ENCODE data around the gene GLA. TPM values are rescaled to one million over a fixed set of nuclear protein-coding genes. Genes with fewer than 3 reads are reported as not detected.

GLA gene
- 9.1 TPM for total RNA-seq
- long read RNA-seq, partial matches to known transcripts, result 0 of 4 reads
- long read RNA-seq, other reads (novel, unspliced or antisense), result 1 of 4 reads

- ATAC-seq (ENCODE audit: poor library complexity) (peak; percentile 97), DNase-seq (peak; percentile 93)
- intact Hi-C loops (cut with DNase I), result no loop called here
Measured at GRCh38 chrX:101407748-101408531, at the start of gene GLA, which contains the start of gene HNRNPH2. Gene GLA (minus strand): TSS chrX:101407925. CDS start chrX:101407903, 22 bp downstream. Gene HNRNPH2 (plus strand): TSS chrX:101408222. CDS start chrX:101411989, 3,767 bp downstream.

GRCh38 chrX:101452056-101452455 is 44.3 kb upstream of the GLA start:
- intact Hi-C loops (cut with DNase I), result no loop called here
- ATAC-seq (ENCODE audit: poor library complexity), result no peak
- no peak for DNase-seq

- ATAC-seq (ENCODE audit: poor library complexity) (peak; percentile 90), DNase-seq (peak; percentile 67)
- intact Hi-C loops (cut with DNase I), result no loop called here
Measured at GRCh38 chrX:101450961-101451360, 43.2 kb upstream of the GLA start.

GRCh38 chrX:101450085-101450484 is 42.4 kb upstream of the GLA start:
- intact Hi-C loops (cut with DNase I), result no loop called here
- no peak for ATAC-seq (ENCODE audit: poor library complexity)
- DNase-seq, result no peak

- no peak for ATAC-seq (ENCODE audit: poor library complexity)
- intact Hi-C loops (cut with DNase I), result no loop called here
- no peak for DNase-seq
Measured at GRCh38 chrX:101449279-101449678, 41.6 kb upstream of the GLA start.

GRCh38 chrX:101442085-101442484 is 34.4 kb upstream of the GLA start:
- intact Hi-C loops (cut with DNase I), result no loop called here
- DNase-seq (no peak), ATAC-seq (ENCODE audit: poor library complexity) (peak; percentile 25)

- DNase-seq (no peak), ATAC-seq (ENCODE audit: poor library complexity) (no peak)
- intact Hi-C loops (cut with DNase I), result no loop called here
Measured at GRCh38 chrX:101430457-101431078, 22.8 kb upstream of the GLA start.

GRCh38 chrX:101429934-101430333 is 22.2 kb upstream of the GLA start:
- intact Hi-C loops (cut with DNase I), result no loop called here
- ATAC-seq (ENCODE audit: poor library complexity) (no peak), DNase-seq (no peak)

GRCh38 chrX:101427954-101428353 is 20.2 kb upstream of the GLA start:
- intact Hi-C loops (cut with DNase I), result no loop called here
- ATAC-seq (ENCODE audit: poor library complexity) (no peak), DNase-seq (no peak)

- ATAC-seq (ENCODE audit: poor library complexity) (no peak), DNase-seq (no peak)
- intact Hi-C loops (cut with DNase I), result no loop called here
Measured at GRCh38 chrX:101419489-101419888, 11.8 kb upstream of the GLA start.

- ATAC-seq (ENCODE audit: poor library complexity) (peak; percentile 92), DNase-seq (peak; percentile 83)
- intact Hi-C loops (cut with DNase I), result no loop called here
Measured at GRCh38 chrX:101417981-101418841, 10.5 kb upstream of the GLA start.

GRCh38 chrX:101417190-101417589 is 9.5 kb upstream of the GLA start:
- intact Hi-C loops (cut with DNase I), result no loop called here
- no peak for ATAC-seq (ENCODE audit: poor library complexity)
- no peak for DNase-seq

GRCh38 chrX:101416691-101417090 is 9.0 kb upstream of the GLA start:
- intact Hi-C loops (cut with DNase I), result no loop called here
- ATAC-seq (ENCODE audit: poor library complexity), result no peak
- DNase-seq, result no peak

GRCh38 chrX:101415180-101416145 is 7.7 kb upstream of the GLA start:
- no peak for DNase-seq
- intact Hi-C loops (cut with DNase I), result no loop called here
- peak; percentile 55 for ATAC-seq (ENCODE audit: poor library complexity)

- no peak for ATAC-seq (ENCODE audit: poor library complexity)
- intact Hi-C loops (cut with DNase I), result no loop called here
- DNase-seq, result no peak
Measured at GRCh38 chrX:101411984-101412383, 4.3 kb upstream of the GLA start.

GRCh38 chrX:101410461-101410860 is 2.7 kb upstream of the GLA start:
- intact Hi-C loops (cut with DNase I), result no loop called here

GRCh38 chrX:101409043-101409442 is 1.3 kb upstream of the GLA start:
- intact Hi-C loops (cut with DNase I), result no loop called here
- no peak for ATAC-seq (ENCODE audit: poor library complexity)
- DNase-seq, result no peak

More at GRCh38 chrX:101410461-101410860, 2.7 kb upstream of the GLA start:
- ATAC-seq (ENCODE audit: poor library complexity), result no peak
- no peak for DNase-seq

- ATAC-seq (ENCODE audit: poor library complexity) (peak; percentile 7), DNase-seq (no peak)
- intact Hi-C loops (cut with DNase I), result no loop called here
Measured at GRCh38 chrX:101408532-101408841, 762 bp upstream of the GLA start.
